ENCODE measurements around the gene VAC14.
A peak's percentile ranks its signal among the peaks of the same experiment; 100 is the strongest.

Gene VAC14

DNA sequence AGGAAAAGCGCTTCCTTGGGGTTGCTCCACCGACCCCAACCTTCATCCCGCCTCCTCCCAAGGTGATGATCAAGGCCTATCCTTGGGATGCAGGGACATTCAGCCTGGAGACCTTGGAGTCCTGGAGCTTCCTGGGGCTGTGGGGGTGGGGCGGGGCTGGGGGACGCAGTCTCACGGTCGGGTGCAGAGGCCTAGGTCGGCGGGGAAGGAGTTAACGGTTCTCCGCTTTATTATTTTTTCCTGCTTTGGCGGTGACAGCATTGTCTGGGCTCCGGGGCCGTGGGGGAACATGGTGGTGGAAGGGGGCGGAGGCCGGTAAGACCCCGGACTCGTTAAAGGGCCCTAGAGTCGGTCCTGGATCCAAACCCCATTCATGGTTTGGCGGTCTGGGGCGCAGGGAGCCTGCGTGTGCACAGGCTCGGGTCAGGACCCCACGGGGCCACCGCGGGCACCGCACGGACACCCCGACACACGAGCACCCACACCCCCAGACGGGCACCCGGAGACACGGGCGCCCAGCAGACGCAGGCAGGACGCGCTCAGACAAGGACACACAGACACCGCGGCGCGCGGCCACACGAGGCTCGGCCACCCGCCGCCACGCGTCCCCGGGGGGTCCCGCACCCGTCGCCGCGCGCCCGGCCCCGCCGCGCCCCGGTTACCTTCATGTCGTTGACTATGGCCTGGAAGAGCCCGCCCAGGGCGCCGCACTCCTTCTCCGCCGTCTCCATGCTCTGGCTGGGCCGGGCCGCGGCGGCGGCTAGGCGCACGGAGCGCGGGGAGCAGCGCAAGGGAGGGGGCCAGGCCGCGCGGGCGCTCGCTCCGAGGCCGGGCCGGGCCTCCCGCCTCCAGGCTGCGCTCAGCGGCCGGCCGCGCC lies 115.7 kb downstream of the VAC14 start:
- no peak for TF ChIP-seq CTCF (IDR thresholded peaks at IDR 0.05; ENCODE audit: low read depth, low read length)
- peak overlapping the region; percentile 85 for H3K4me3 ChIP-seq (ENCODE audit: low read depth, low read length)

GRCh38 chr16:70684146-70685060 lies 116.6 kb downstream of the VAC14 start:
- H3K4me3 ChIP-seq (ENCODE audit: low read depth, low read length): peak overlapping the region; percentile 85
- no peak for TF ChIP-seq CTCF (IDR thresholded peaks at IDR 0.05; ENCODE audit: low read depth, low read length)

- H3K4me3 ChIP-seq (ENCODE audit: low read depth, low read length): peak overlapping the region; percentile 85
- TF ChIP-seq CTCF (IDR thresholded peaks at IDR 0.05; ENCODE audit: low read depth, low read length): no peak
These were observed 117.6 kb downstream of the VAC14 start for GRCh38 chr16:70683146-70683944.

DNA sequence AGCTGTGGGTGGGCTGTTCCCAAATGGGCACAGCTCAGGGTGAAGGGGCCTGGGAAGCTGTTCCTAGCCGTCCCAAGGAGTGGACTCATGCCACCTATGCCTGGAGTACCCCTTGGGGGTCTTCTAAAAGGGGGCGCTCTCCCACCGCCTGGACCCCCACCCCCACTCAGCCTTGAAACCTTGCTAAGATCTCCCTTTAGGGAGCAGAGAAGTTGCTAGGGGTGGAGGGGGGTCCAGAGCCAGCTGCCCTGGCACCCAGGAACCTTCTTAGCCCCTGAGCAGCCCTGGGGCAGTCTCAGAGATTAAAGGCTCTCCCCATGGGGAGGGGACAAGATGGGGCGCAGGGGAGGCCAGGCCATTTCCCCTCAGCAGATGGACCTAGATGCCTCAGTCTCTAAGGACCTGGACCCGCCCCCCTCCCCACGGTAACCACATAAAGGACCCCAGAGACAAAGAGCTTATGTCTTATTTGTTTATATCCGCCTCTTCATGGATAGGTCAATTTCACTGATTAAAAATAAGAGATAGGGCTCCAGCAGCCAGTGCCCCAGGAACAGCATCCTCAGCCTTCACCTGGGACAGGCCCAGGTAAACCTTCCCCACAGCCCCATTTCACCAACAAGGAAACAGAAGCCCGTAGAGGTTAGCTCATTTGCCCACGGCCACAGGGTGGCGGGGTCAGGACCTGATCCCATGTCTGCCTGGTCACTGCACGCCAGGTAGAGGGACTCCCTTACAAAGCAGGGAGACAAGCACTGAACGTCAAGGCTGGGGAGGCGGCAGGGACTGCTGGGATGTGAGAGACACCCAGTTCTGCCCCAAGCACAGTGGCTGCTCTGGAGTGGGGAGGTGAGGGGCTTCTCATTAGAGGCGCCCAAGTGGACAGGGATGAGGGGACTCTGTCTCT lies 118.5 kb downstream of the VAC14 start:
- H3K4me3 ChIP-seq (ENCODE audit: low read depth, low read length): peak overlapping the region; percentile 85; the same call in 1 of the 2 replicates
- TF ChIP-seq CTCF (IDR thresholded peaks at IDR 0.05; ENCODE audit: low read depth, low read length): no peak

- TF ChIP-seq CTCF (IDR thresholded peaks at IDR 0.05; ENCODE audit: low read depth, low read length): no peak
- no peak overlapping the region for H3K4me3 ChIP-seq (ENCODE audit: low read depth, low read length)
These were observed 119.3 kb downstream of the VAC14 start for GRCh38 chr16:70681382-70682238.
